Measurements from ENCODE around the gene GALNT17.

GRCh38 chr7:71753956-71754664 is 622.2 kb downstream of the GALNT17 start:
- TF ChIP-seq, protein P1, sequence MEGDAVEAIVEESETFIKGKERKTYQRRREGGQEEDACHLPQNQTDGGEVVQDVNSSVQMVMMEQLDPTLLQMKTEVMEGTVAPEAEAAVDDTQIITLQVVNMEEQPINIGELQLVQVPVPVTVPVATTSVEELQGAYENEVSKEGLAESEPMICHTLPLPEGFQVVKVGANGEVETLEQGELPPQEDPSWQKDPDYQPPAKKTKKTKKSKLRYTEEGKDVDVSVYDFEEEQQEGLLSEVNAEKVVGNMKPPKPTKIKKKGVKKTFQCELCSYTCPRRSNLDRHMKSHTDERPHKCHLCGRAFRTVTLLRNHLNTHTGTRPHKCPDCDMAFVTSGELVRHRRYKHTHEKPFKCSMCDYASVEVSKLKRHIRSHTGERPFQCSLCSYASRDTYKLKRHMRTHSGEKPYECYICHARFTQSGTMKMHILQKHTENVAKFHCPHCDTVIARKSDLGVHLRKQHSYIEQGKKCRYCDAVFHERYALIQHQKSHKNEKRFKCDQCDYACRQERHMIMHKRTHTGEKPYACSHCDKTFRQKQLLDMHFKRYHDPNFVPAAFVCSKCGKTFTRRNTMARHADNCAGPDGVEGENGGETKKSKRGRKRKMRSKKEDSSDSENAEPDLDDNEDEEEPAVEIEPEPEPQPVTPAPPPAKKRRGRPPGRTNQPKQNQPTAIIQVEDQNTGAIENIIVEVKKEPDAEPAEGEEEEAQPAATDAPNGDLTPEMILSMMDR (conservative IDR thresholded peaks at IDR 0.05; ENCODE audit: low read length): no peak
- no peak for TF ChIP-seq EZH2phosphoT487 (IDR thresholded peaks at IDR 0.05; ENCODE audit: borderline replicate concordance)

All from Loucy (cell line).